GM10847 (cell line): ENCODE measurements around the gene XCL2.

Experiments
- POLR2A ChIP-seq: IDR thresholded peaks from 2 replicates; pipeline ENCODE4 v1.6.1; 2011; ENCODE audit not compliant: insufficient read length; ENCODE audit errors: extremely low read depth

XCL2 gene

GRCh38 chr1:168497376-168497950, 46.3 kb downstream of the XCL2 start:
- no peak for TF ChIP-seq POLR2A

GRCh38 chr1:168491527-168492164, 52.2 kb downstream of the XCL2 start:
- TF ChIP-seq POLR2A: no peak
